K562 (cell line): Measurements from ENCODE around the gene ULK1. TPM values are rescaled to one million over a fixed set of nuclear protein-coding genes. Genes with fewer than 3 reads are reported as not detected.

Experiments used
- ATAC-seq: fragments of 200-7000 bp; cut with Tn5 transposase; 3 replicates; pipeline ENCODE4 v1.9.1; 2020; ENCODE audit warnings: moderate library complexity
- BruUV-seq: library from RNA; stranded (reverse); fragments of 400-500 nt; replicated peaks from 2 replicates; lab custom pipeline; 2021; lab: Mats Ljungman, UMichigan
- CTCF ChIA-PET: fragments of 300-600 bp; formaldehyde crosslinking; extraction: SDS; loops from one replicate; lab custom pipeline; 2021; ENCODE audit warnings: low intra/inter-chr PET ratio; lab: Yijun Ruan, JAX
- POLR2A ChIA-PET: fragments of 300-600, 350-650 bp; sonication (Branson Sonifier 250); formaldehyde crosslinking; extraction: SDS; loops from one replicate; lab custom pipeline; 2021; ENCODE audit warnings: antibody characterized with exemption, inconsistent platforms; lab: Yijun Ruan, JAX
- DNase-seq, 4 experiments: peaks; one replicate each; pipeline versions ENCODE4 v3.0.0 to v3.0.0-alpha.2; 2011 to 2018; ENCODE audit warnings: low spot score in 3 of 4, mixed read lengths in 3 of 4; ENCODE audit errors: extremely low read depth in 1 of 4
- FAIRE-seq: peaks from 2 replicates; lab custom pipeline; 2011; peaks lifted over from hg19 to GRCh38; lab: Jason Lieb, UNC
- H2AFZ ChIP-seq: 2 replicates; pipeline ENCODE4 v1.6.0; 2011; ENCODE audit warnings: low read depth, low read length, control low read depth, inconsistent platforms
- H3K27ac ChIP-seq: fragments of 200-600 bp; 3 replicates; pipeline ENCODE4 v1.8.0; 2011; ENCODE audit warnings: low read depth, mild to moderate bottlenecking, control low read depth, inconsistent platforms, low read length, moderate library complexity, mixed read lengths; ENCODE audit errors: extremely low read depth
- H3K27me3 ChIP-seq, 2 experiments: fragments of 300-600 bp in 1 of 2; 2 replicates in 1 of 2; 3 replicates in 1 of 2; pipeline versions ENCODE4 v1.6.0 to v1.8.0; 2011; ENCODE audit warnings: inconsistent platforms in 2 of 2, low read length in 2 of 2, mild to moderate bottlenecking in 1 of 2, mixed read lengths in 1 of 2, moderate library complexity in 1 of 2; ENCODE audit not compliant: control insufficient read depth in 2 of 2, insufficient read depth in 2 of 2
- H3K36me3 ChIP-seq: fragments of 300-600 bp; 3 replicates; pipeline ENCODE4 v1.8.0; 2011; ENCODE audit warnings: mild to moderate bottlenecking, low read length, inconsistent platforms; ENCODE audit not compliant: control insufficient read depth, insufficient read depth
- H3K4me1 ChIP-seq, 2 experiments: fragments of 200-600 bp in 1 of 2; replicated peaks in 1 of 2; 2 replicates in 1 of 2; 3 replicates in 1 of 2; pipeline versions ENCODE4 v1.5.1 to v1.8.0; 2011; ENCODE audit warnings: inconsistent platforms in 2 of 2, low read length in 2 of 2, mild to moderate bottlenecking in 1 of 2, mixed read lengths in 1 of 2, moderate library complexity in 1 of 2; ENCODE audit not compliant: control insufficient read depth in 2 of 2, insufficient read depth in 2 of 2
- H3K4me2 ChIP-seq: 2 replicates; pipeline ENCODE4 v1.6.1; 2011; ENCODE audit warnings: low read length, control low read depth, inconsistent platforms, mixed read lengths; ENCODE audit not compliant: insufficient read depth
- H3K4me3 ChIP-seq: fragments of 200-600 bp; sonication (generic), shearing (Covaris generic); 2 replicates; pipeline ENCODE4 v1.5.1; 2016; ENCODE audit warnings: control low read depth, inconsistent platforms
- H3K79me2 ChIP-seq: fragments of 200-600 bp; 3 replicates; pipeline ENCODE4 v1.8.0; 2011; ENCODE audit warnings: low read length, inconsistent platforms; ENCODE audit not compliant: control insufficient read depth, insufficient read depth
- H3K9ac ChIP-seq, 2 experiments: 2 replicates each; pipeline versions ENCODE4 v1.6.0 to v1.6.1; 2011; ENCODE audit warnings: low read depth in 2 of 2, low read length in 2 of 2, control low read depth in 1 of 2, inconsistent platforms in 1 of 2, mild to moderate bottlenecking in 1 of 2, mixed read lengths in 1 of 2; ENCODE audit not compliant: insufficient read depth in 1 of 2
- H3K9me1 ChIP-seq: one replicate; pipeline ENCODE4 v1.6.0; 2011; ENCODE audit warnings: inconsistent platforms, mild to moderate bottlenecking, low read length, moderate library complexity; ENCODE audit not compliant: control insufficient read depth, insufficient read depth
- H3K9me3 ChIP-seq: replicated peaks from 2 replicates; pipeline ENCODE4 v1.5.1; 2011; ENCODE audit warnings: low read depth, low read length, inconsistent platforms; ENCODE audit not compliant: control insufficient read depth, insufficient read depth
- H4K20me1 ChIP-seq: replicated peaks from 2 replicates; pipeline ENCODE4 v1.6.1; 2011; ENCODE audit warnings: low read length, inconsistent platforms, mixed read lengths; ENCODE audit not compliant: control insufficient read depth, insufficient read depth
- POLR2G ChIP-seq: fragments of 200-400 bp; formaldehyde crosslinking; IDR thresholded peaks from 2 replicates; pipeline ENCODE4 v1.6.1; 2017; ENCODE audit warnings: low read depth, mild to moderate bottlenecking, antibody characterized with exemption, low read length, moderate library complexity
- PRMT5 ChIP-seq: sonication (generic); formaldehyde crosslinking; IDR thresholded peaks from 2 replicates; pipeline ENCODE4 v1.5.0; 2020; ENCODE audit warnings: missing genetic modification reagents
- RBM22 ChIP-seq: fragments of 200-400 bp; formaldehyde crosslinking; IDR thresholded peaks from 2 replicates; pipeline ENCODE4 v1.6.1; 2018; ENCODE audit warnings: low read length, low read depth; ENCODE audit not compliant: poor library complexity, severe bottlenecking
- RBM34 ChIP-seq: fragments of 200-400 bp; formaldehyde crosslinking; IDR thresholded peaks from 2 replicates; pipeline ENCODE4 v1.6.1; 2018; ENCODE audit warnings: low read length, borderline replicate concordance; ENCODE audit not compliant: insufficient read depth
- RCOR1 ChIP-seq, 2 experiments: IDR thresholded peaks; 2 replicates each; pipeline ENCODE4 v1.6.1; 2012; ENCODE audit warnings: low read depth in 2 of 2, low read length in 2 of 2, borderline replicate concordance in 1 of 2, improper control_type of control experiment in 1 of 2
- WGBS: fragments of 100-300 bp; shearing (Covaris generic); methylation state at CpG from one replicate; pipeline ENCODE4 v1.1.6; 2016; ENCODE audit warnings: low coverage, mixed read lengths; ENCODE audit not compliant: insufficient coverage; ENCODE audit errors: missing lambda C conversion rate; 5-methylcytosine and 5-hydroxymethylcytosine counted together
- in situ Hi-C: fragments of 300-500 bp; cut with MboI; formaldehyde crosslinking; loops from 4 replicates; pipeline ENCODE4 v1.15.0; 2018; ENCODE audit warnings: inconsistent platforms, mixed read lengths
- intact Hi-C: fragments of 100-400 bp; cut with micrococcal nuclease; formaldehyde crosslinking; loops from 2 replicates; pipeline ENCODE4 v1.14.2; 2022
- polyA plus RNA-seq, 8 experiments: library from polyadenylated mRNA; depleted of rRNA in 4 of 8; stranded (reverse) in 5 of 8; unstranded in 3 of 8; fragments of >200 nt; fragmentation: Nextera tagmentation in 2 of 8; fragmentation: Illumina TruSeq in 1 of 8; extraction: Ambion mirVana in 2 of 8; extraction: Trizol in 1 of 8; gene quantifications; 2 replicates each; pipeline versions ENCODE4 v1.2.1 to v1.2.3, GENCODE V29; 2011 to 2014; ENCODE audit warnings: inconsistent platforms in 1 of 8, missing spikeins in 1 of 8
- total RNA-seq, 7 experiments: library from RNA; depleted of rRNA in 6 of 7; stranded (reverse); fragments of >200 nt in 6 of 7; fragmentation: Illumina TruSeq in 2 of 7; extraction: Trizol in 2 of 7; gene quantifications; 2 replicates each; pipeline versions ENCODE4 v1.2.1 to v1.2.3, GENCODE V29; 2011 to 2021; ENCODE audit warnings: low replicate concordance in 1 of 7

Gene ULK1
- total and polyA plus RNA-seq, 9 of the 15 experiments (the other 6 are each of a cell fraction or from before 2014, with no cell fraction given), result 0.15 to 29.4 (median 2.5) TPM

DNA sequence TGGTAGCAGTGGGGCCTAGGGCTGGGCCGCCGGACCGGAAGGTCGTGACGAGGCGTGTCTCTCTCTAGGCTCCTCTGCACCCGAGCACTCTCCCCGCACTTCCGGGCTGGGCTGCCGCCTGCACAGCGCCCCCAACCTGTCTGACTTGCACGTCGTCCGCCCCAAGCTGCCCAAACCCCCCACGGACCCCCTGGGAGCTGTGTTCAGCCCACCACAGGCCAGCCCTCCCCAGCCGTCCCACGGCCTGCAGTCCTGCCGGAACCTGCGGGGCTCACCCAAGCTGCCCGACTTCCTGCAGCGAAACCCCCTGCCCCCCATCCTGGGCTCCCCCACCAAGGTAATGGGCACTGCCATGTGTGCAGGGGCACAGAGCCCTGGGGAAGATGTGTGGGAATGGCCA, 21.4 kb downstream of the ULK1 start (continued):
- TF ChIP-seq RCOR1 (IDR thresholded peaks at IDR 0.05; ENCODE audit: borderline replicate concordance in 1 of 2, low read depth in 2 of 2, low read length in 2 of 2), result no peak
- TF ChIP-seq, all 486 proteins: peak for 0

DNA sequence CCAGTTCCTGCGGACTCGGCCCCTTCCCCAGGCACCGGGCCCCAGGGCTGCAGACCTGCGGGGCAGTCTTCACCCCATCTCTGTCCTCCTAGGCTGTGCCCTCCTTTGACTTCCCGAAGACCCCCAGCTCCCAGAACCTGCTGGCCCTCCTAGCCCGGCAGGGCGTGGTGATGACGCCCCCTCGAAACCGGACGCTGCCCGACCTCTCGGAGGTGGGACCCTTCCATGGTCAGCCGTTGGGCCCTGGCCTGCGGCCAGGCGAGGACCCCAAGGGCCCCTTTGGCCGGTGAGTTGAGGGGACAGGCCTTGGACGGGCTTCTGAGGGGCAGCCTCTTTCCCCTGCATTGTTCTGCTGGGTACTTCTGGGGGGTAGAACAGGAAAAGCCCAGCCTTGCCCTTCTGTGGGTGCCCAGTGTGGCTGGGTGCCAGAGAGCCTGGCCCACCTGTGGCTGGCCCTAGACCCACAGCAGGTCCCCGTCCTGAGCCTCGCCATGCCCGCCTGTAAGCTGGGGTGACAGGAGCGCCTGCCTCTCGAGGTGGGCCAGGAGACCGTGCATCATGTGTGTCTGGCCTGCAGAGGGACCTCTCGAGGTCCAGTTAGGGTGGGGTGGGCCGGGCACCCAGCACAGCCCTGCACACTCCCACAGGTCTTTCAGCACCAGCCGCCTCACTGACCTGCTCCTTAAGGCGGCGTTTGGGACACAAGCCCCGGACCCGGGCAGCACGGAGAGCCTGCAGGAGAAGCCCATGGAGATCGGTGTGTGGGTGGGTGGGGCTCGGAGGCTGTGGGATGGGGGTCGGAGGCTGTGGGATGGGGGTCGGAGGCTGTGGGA, 22.1 kb downstream of the ULK1 start:
- Histone ChIP-seq H3K27ac (no peak overlapping the region), H3K9me3 (no peaks in the 10 kb centered on the region), H3K9ac (no peak overlapping the region; a peak in 1 of 4 replicates), H3K79me2 (no peaks in the 10 kb centered on the region), H3K9me1 (no peaks in the 10 kb centered on the region), H3K4me2 (no peak overlapping the region), H3K36me3 (peaks cover 20% of the 10 kb centered on the region; the same call in 2 of the 3 replicates), H2AFZ (no peak overlapping the region), H3K4me3 (no peak overlapping the region), H3K4me1 (peaks cover 0 to 37% of the 10 kb centered on the region in 2 experiments; a peak in 2 of 5 replicates), H3K27me3 (no peaks in the 10 kb centered on the region), H4K20me1 (no peaks in the 10 kb centered on the region)
- DNase-seq (peak in 1 of 4 experiments; percentile 22), FAIRE-seq (no peak), ATAC-seq (peak; percentile 16; the same call in 1 of the 3 replicates)
- ChIA-PET POLR2A (interaction anchor here (0.7 kb wide), 1 partner anchor 34 kb away, joined by 3 read pairs; no protein-coding TSS in a partner anchor), CTCF (interaction anchor here (0.6 kb wide), 1 partner anchor 88 kb away, joined by 3 read pairs; no protein-coding TSS in a partner anchor)
- BruUV-seq, result no TSS peak
- in situ Hi-C loops, result no loop called here
- TF ChIP-seq RBM22 (peak; percentile 53), PRMT5 (no peak), POLR2G (peak; percentile 59; the same call in 1 of the 2 replicates), RBM34 (no peak)
- intact Hi-C loops, result no loop called here
- WGBS, result 85% methylated on average over 13 of the region's 36 CpGs
